ENCODE results near the gene BDH1. TPM values are rescaled to one million over a fixed set of nuclear protein-coding genes. Genes with fewer than 3 reads are reported as not detected.

BDH1 gene
- total RNA-seq, 2 donors from 2014 or later = 2.3 to 9.1 TPM

- H3K4me3 ChIP-seq = no peak overlapping the region
- H3K36me3 ChIP-seq (replicated peaks in 1 of 2; ENCODE audit: insufficient read depth in 1 of 2, low read depth in 2 of 2) = no peaks in the 10 kb centered on the region
- H3K4me1 ChIP-seq = no peaks in the 10 kb centered on the region
- intact Hi-C loops (cut with DNase I) = no loop called here
- H3K27me3 ChIP-seq = no peaks in the 10 kb centered on the region
- no peak overlapping the region for H3K27ac ChIP-seq
- WGBS, 2 donors = 62 to 68% methylated on average over 7 of the region's 7 CpGs
- TF ChIP-seq POLR2A (IDR thresholded peaks at IDR 0.05) (no peak), CTCF (IDR thresholded peaks at IDR 0.05) (no peak)
- H3K9me3 ChIP-seq = no peaks in the 10 kb centered on the region
- DNase-seq (no peak), ATAC-seq (no peak)
Observed at GRCh38 chr3:197504229-197504628, 51.5 kb downstream of the BDH1 start.

GRCh38 chr3:197503652-197504051, 52.1 kb downstream of the BDH1 start:
- DNase-seq = no peak
- no peak for ATAC-seq
- intact Hi-C loops (cut with DNase I) = no loop called here
- Histone ChIP-seq H3K9me3 (no peaks in the 10 kb centered on the region), H3K27me3 (no peaks in the 10 kb centered on the region), H3K4me3 (no peak overlapping the region), H3K27ac (no peak overlapping the region), H3K36me3 (replicated peaks in 1 of 2; ENCODE audit: insufficient read depth in 1 of 2, low read depth in 2 of 2) (no peaks in the 10 kb centered on the region), H3K4me1 (no peaks in the 10 kb centered on the region)
- WGBS, 2 donors = 75 to 100% methylated on average over 1 of the region's 1 CpG
- TF ChIP-seq CTCF (IDR thresholded peaks at IDR 0.05) = no peak
- no peak for TF ChIP-seq POLR2A (IDR thresholded peaks at IDR 0.05)

DNA sequence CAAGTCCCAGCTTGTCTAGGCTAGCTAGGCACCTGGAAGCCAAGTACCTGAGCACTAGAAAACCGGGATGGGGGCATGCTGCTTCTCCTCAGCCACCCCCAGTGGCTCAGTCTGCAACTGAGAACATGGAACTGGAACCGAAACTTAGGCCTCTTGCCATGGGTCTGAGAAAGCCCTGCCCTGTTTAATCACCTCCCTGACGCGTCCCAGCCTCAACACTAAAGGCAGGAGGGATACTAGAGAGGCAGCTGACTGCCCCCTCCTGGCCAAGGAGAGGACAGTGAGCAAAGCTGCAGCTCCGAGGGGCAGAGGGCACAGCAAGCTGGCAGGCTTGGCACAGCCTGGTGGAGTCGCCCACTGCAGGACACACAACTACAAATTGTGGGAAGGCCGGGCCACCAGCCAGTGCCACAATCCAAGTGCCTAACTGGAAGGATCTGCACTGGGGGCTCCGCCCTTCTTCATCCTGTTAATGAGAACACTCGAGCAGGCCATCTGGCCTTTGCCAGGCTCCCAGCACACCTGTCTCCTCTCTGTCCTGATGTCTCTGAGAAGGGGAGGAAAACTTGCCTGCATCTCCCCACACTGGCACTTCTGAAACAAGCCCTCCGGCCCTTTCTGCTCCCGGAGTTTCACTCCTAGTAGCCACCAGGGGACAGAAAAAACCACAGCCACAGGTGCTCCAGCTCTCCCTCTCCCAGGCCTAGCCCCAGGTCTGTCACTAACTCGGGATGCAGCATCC, 53.7 kb downstream of the BDH1 start:
- DNase-seq = peak in 3 of 4 donors; percentile 30 to 54 (median 50)
- ATAC-seq = peak; percentile 38
- intact Hi-C loops (cut with DNase I) = no loop called here

GRCh38 chr3:197501496-197501878, 54.3 kb downstream of the BDH1 start:
- DNase-seq (no peak), ATAC-seq (no peak)
- Histone ChIP-seq H3K9me3 (no peaks in the 10 kb centered on the region), H3K36me3 (replicated peaks in 1 of 2; ENCODE audit: insufficient read depth in 1 of 2, low read depth in 2 of 2) (no peaks in the 10 kb centered on the region), H3K27ac (no peak overlapping the region), H3K4me1 (no peaks in the 10 kb centered on the region), H3K27me3 (no peaks in the 10 kb centered on the region), H3K4me3 (no peak overlapping the region)
- intact Hi-C loops (cut with DNase I) = no loop called here
- TF ChIP-seq CTCF (IDR thresholded peaks at IDR 0.05) (no peak), POLR2A (IDR thresholded peaks at IDR 0.05) (no peak)
- 94 to 100% methylated on average over 1 of the region's 1 CpG for WGBS, 2 donors

More for the DNA sequence above, 53.7 kb downstream of the BDH1 start:
- TF ChIP-seq CTCF (IDR thresholded peaks at IDR 0.05) (peak in 5 of 7 experiments; percentile 12 to 39 (median 32)), POLR2A (IDR thresholded peaks at IDR 0.05) (no peak)
- no peaks in the 10 kb centered on the region for H3K9me3 ChIP-seq
- no peaks in the 10 kb centered on the region for H3K4me1 ChIP-seq
- H3K36me3 ChIP-seq (replicated peaks in 1 of 2; ENCODE audit: insufficient read depth in 1 of 2, low read depth in 2 of 2) = no peaks in the 10 kb centered on the region
- H3K27me3 ChIP-seq = no peaks in the 10 kb centered on the region
- H3K4me3 ChIP-seq = no peak overlapping the region
- H3K27ac ChIP-seq = no peak overlapping the region
- WGBS, 2 donors = 81 to 83% methylated on average over 6 to 12 of the region's 12 CpGs

GRCh38 chr3:197500812-197501211, 55.0 kb downstream of the BDH1 start:
- H3K27me3 ChIP-seq = no peaks in the 10 kb centered on the region
- intact Hi-C loops (cut with DNase I) = no loop called here
- H3K9me3 ChIP-seq = no peaks in the 10 kb centered on the region
- no peaks in the 10 kb centered on the region for H3K36me3 ChIP-seq (replicated peaks in 1 of 2; ENCODE audit: insufficient read depth in 1 of 2, low read depth in 2 of 2)
- DNase-seq (no peak), ATAC-seq (no peak)
- no peak overlapping the region for H3K4me3 ChIP-seq
- TF ChIP-seq CTCF (IDR thresholded peaks at IDR 0.05) (no peak), POLR2A (IDR thresholded peaks at IDR 0.05) (no peak)
- no peaks in the 10 kb centered on the region for H3K4me1 ChIP-seq
- no peak overlapping the region for H3K27ac ChIP-seq
